Progenitor cell of endocrine pancreas (in vitro differentiated cells): ENCODE data around the gene GPRASP3. TPM values are rescaled to one million over a fixed set of nuclear protein-coding genes. Genes with fewer than 3 reads are reported as not detected.

ENCODE experiments used
- DNase-seq: peaks from one replicate; pipeline ENCODE4 v3.0.0; 2021; ENCODE audit warnings: low spot score; ENCODE audit not compliant: unreplicated experiment
- H3K27ac Mint-ChIP-seq: 2 replicates; pipeline ENCODE4 v1.8.0; 2021; ENCODE audit warnings: mild to moderate bottlenecking, moderate library complexity, mixed read lengths
- H3K27me3 Mint-ChIP-seq: 2 replicates; pipeline ENCODE4 v1.8.0; 2021; ENCODE audit warnings: mixed read lengths
- H3K36me3 Mint-ChIP-seq: 2 replicates; pipeline ENCODE4 v1.8.0; 2022; ENCODE audit warnings: mixed read lengths; ENCODE audit not compliant: insufficient read depth
- H3K4me1 Mint-ChIP-seq: 2 replicates; pipeline ENCODE4 v1.8.0; 2021; ENCODE audit warnings: low read depth, mixed read lengths
- H3K4me3 Mint-ChIP-seq: 2 replicates; pipeline ENCODE4 v1.8.0; 2021; ENCODE audit warnings: low read depth, mild to moderate bottlenecking, moderate library complexity, mixed read lengths
- H3K9me3 Mint-ChIP-seq: 2 replicates; pipeline ENCODE4 v1.8.0; 2021; ENCODE audit warnings: low read depth, mixed read lengths
- CTCF ChIP-seq: fragments of 200-600 bp; sonication (generic); IDR thresholded peaks from one replicate; pipeline ENCODE4 v1.5.0; 2021; ENCODE audit warnings: antibody characterized with exemption, mild to moderate bottlenecking; ENCODE audit not compliant: unreplicated experiment
- total RNA-seq: library from RNA; stranded (reverse); gene quantifications from 2 replicates; pipeline ENCODE4 v1.2.1, GENCODE V29; 2021

The GPRASP3 gene
- total RNA-seq, 1 donor from 2014 or later, result 8.9 TPM

GRCh38 chrX:102696306-102696705 is 24.2 kb upstream of the GPRASP3 start:
- no peak overlapping the region for H3K4me3 Mint-ChIP-seq
- H3K27ac Mint-ChIP-seq, result no peak overlapping the region
- peaks cover 1% of the 10 kb centered on the region for H3K4me1 Mint-ChIP-seq
- H3K27me3 Mint-ChIP-seq, result no peaks in the 10 kb centered on the region
- H3K9me3 Mint-ChIP-seq, result peaks cover 33% of the 10 kb centered on the region
- peaks cover 5% of the 10 kb centered on the region for H3K36me3 Mint-ChIP-seq
- no peak for DNase-seq
- no peak for TF ChIP-seq CTCF

DNA sequence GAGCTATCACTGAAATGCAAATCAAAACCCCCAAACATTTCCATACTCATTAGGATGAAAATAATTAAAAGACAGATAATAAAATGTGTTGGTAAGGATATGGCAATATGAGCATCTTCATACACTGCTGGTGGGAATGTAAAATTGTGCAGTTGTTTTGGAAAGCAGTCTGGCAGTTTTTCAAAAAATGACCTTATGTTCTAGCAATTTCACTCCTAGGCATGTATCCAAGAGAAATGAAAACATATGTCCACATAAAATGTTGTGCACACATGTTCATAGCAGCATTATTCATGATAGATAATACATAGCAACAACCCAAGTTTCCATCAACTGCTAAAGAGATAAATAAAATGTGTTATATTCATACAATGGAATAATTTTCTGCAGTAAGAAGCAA is 23.0 kb upstream of the GPRASP3 start:
- Mint-ChIP-seq H3K36me3 (peaks cover 5% of the 10 kb centered on the region), H3K27ac (no peak overlapping the region), H3K9me3 (peaks cover 39% of the 10 kb centered on the region), H3K27me3 (no peaks in the 10 kb centered on the region), H3K4me3 (no peak overlapping the region), H3K4me1 (peaks cover 1% of the 10 kb centered on the region)
- no peak for TF ChIP-seq CTCF
- DNase-seq, result no peak

DNA sequence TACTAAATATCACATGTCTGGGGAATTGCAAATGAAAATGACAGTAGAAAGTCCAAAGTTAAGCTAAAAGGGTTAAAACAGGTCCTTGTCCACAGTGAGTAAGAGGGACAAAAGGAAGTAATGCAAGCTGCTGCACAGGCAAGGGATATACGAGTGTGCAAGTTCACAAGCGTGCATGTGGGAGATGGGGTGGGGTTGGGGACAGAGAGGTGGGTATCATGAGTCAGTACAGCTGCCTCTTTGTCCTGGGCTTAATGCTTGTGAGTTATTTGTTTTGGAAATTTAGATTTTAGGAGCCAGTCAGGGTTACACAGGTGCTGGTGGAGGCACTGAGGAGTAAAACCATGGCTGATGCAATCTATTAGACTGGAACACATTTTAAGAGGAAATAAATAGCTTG is 11.6 kb upstream of the GPRASP3 start:
- Mint-ChIP-seq H3K36me3 (peaks cover 5% of the 10 kb centered on the region), H3K9me3 (peaks cover 16% of the 10 kb centered on the region)
- no peak for DNase-seq

GRCh38 chrX:102711872-102712215 is 8.7 kb upstream of the GPRASP3 start:
- Mint-ChIP-seq H3K9me3 (peaks cover 6% of the 10 kb centered on the region), H3K36me3 (peaks cover 7% of the 10 kb centered on the region), H3K4me1 (no peaks in the 10 kb centered on the region), H3K27ac (no peak overlapping the region), H3K27me3 (peaks cover 11% of the 10 kb centered on the region), H3K4me3 (peak overlapping the region; percentile 83)
- no peak for TF ChIP-seq CTCF
- no peak for DNase-seq

More for the DNA sequence above, 11.6 kb upstream of the GPRASP3 start:
- peaks cover 11% of the 10 kb centered on the region for H3K27me3 Mint-ChIP-seq
- no peaks in the 10 kb centered on the region for H3K4me1 Mint-ChIP-seq
- TF ChIP-seq CTCF, result no peak
- no peak overlapping the region for H3K27ac Mint-ChIP-seq
- H3K4me3 Mint-ChIP-seq, result no peak overlapping the region

- H3K36me3 Mint-ChIP-seq, result peaks cover 7% of the 10 kb centered on the region
- peak within 1 kb of the TSS; percentile 90 for H3K27ac Mint-ChIP-seq
- H3K4me3 Mint-ChIP-seq, result peak within 1 kb of the TSS; percentile 83
- no peak for TF ChIP-seq CTCF
- no peaks in the 10 kb centered on the region for H3K4me1 Mint-ChIP-seq
- H3K27me3 Mint-ChIP-seq, result peaks cover 11% of the 10 kb centered on the region
- peaks cover 6% of the 10 kb centered on the region for H3K9me3 Mint-ChIP-seq
- peak; percentile 23 for DNase-seq
Measured at GRCh38 chrX:102712216-102712966, 8.2 kb upstream of the GPRASP3 start, which contains the start of gene GPRASP2. Gene GPRASP2, plus strand, starts transcription at chrX:102712448. Its CDS starts 2,422 bp downstream, at chrX:102714870.
